ENCODE data around the gene ZSCAN22. TPM values are rescaled to one million over a fixed set of nuclear protein-coding genes. Genes with fewer than 3 reads are reported as not detected.

The ZSCAN22 gene
- total and polyA plus RNA-seq, 2 of the 4 experiments (the other 2 are of a cell fraction) = 2.2 to 2.5 TPM

- POLR2A ChIA-PET (ENCODE audit: unreplicated experiment) = no interaction called here
- DNase-seq = no peak
- intact Hi-C loops (cut with micrococcal nuclease) = no loop called here
Measured at GRCh38 chr19:58353717-58354477, 27.1 kb downstream of the ZSCAN22 start.

More at GRCh38 chr19:58353717-58354477, 27.1 kb downstream of the ZSCAN22 start:
- Histone ChIP-seq H2AK9ac (replicated peaks; ENCODE audit: low read depth, low read length, poor library complexity) (no peak overlapping the region), H3K4me2 (ENCODE audit: low read depth, low read length) (no peak overlapping the region), H2BK5ac (ENCODE audit: low read depth, low read length, poor library complexity, severe bottlenecking) (no peak overlapping the region), H3K23ac (ENCODE audit: low read depth, low read length) (no peak overlapping the region), H3K56ac (ENCODE audit: extremely low read depth, insufficient read depth, low read length) (no peak overlapping the region), H3K27me3 (ENCODE audit: control insufficient read depth, insufficient read depth, low read length) (peaks cover 10% of the 10 kb centered on the region), H3K9ac (ENCODE audit: low read depth, low read length) (no peak overlapping the region), H3K36me3 (ENCODE audit: control insufficient read depth, insufficient read depth, low read length) (peaks cover 11% of the 10 kb centered on the region; the same call in 1 of the 2 replicates), H4K8ac (ENCODE audit: low read depth in 2 of 2, low read length in 2 of 2) (no peak overlapping the region), H3K9me1 (ENCODE audit: insufficient read depth, low read length) (peaks cover 4% of the 10 kb centered on the region; the same call in 1 of the 2 replicates), H3K27ac (ENCODE audit: insufficient read depth, low read length) (no peak overlapping the region), H2AK5ac (ENCODE audit: low read depth, low read length) (no peak overlapping the region), H2BK120ac (ENCODE audit: low read depth, low read length) (no peak overlapping the region), H3K4ac (ENCODE audit: low read depth, low read length) (no peak overlapping the region), H2BK20ac (ENCODE audit: low read depth, low read length) (no peak overlapping the region), H3K4me1 (ENCODE audit: control insufficient read depth, insufficient read depth, low read length) (peaks cover 11% of the 10 kb centered on the region), H3K4me3 (ENCODE audit: insufficient read depth, low read depth, low read length) (no peak overlapping the region), H2BK15ac (ENCODE audit: low read depth, low read length) (no peak overlapping the region), H4K91ac (ENCODE audit: insufficient read depth, low read depth, low read length) (no peak overlapping the region), H3K9me3 (ENCODE audit: control insufficient read depth, insufficient read depth, low read length) (no peaks in the 10 kb centered on the region), H3K79me1 (ENCODE audit: low read depth in 1 of 2, low read length in 2 of 2) (peaks cover 5 to 30% of the 10 kb centered on the region in 2 experiments; a peak in 3 of 4 replicates), H2AFZ (replicated peaks; ENCODE audit: low read length, poor library complexity) (no peak overlapping the region), H4K20me1 (ENCODE audit: insufficient read depth, low read length) (peaks cover 8% of the 10 kb centered on the region), H4K5ac (ENCODE audit: low read depth, low read length) (no peak overlapping the region), H3K14ac (replicated peaks; ENCODE audit: low read depth, low read length) (no peak overlapping the region), H3K18ac (ENCODE audit: low read depth, low read length) (no peak overlapping the region)
- in situ Hi-C loops (cut with MboI; ENCODE audit: low sequenced_read_pairs) (no loop called here), dilution Hi-C loops (cut with HindIII; ENCODE audit: low sequenced_read_pairs, unreplicated experiment) (no loop called here)
- CTCF ChIA-PET = no interaction called here
- no peak for ATAC-seq (ENCODE audit: low read depth)
- no TSS peak for BruUV-seq (replicated peaks)
- WGBS, 2 experiments (ENCODE audit: extremely low coverage in 2 of 2, insufficient read length in 1 of 2) = 89% methylated on average over 5 of the region's 15 CpGs; no CpG with 5 or more reads in 1 of the 2 experiments
- TF ChIP-seq FOS (IDR thresholded peaks at IDR 0.05; ENCODE audit: low read depth, low read length) = no peak
- no peak for TF ChIP-seq CTCF (conservative IDR thresholded peaks at IDR 0.05; ENCODE audit: low read depth, low read length)
- TF ChIP-seq USF2 (IDR thresholded peaks at IDR 0.05; ENCODE audit: low read depth, low read length) = no peak
- TF ChIP-seq RCOR1 (IDR thresholded peaks at IDR 0.05; ENCODE audit: insufficient replicate concordance, low read length) = no peak
- no peak for TF ChIP-seq CHD1 (IDR thresholded peaks at IDR 0.05; ENCODE audit: low read depth, low read length)
- TF ChIP-seq MXI1 (IDR thresholded peaks at IDR 0.05; ENCODE audit: borderline replicate concordance, low read depth, low read length) = no peak
- no peak for TF ChIP-seq MAFK (IDR thresholded peaks at IDR 0.05; ENCODE audit: low read depth, low read length)
- TF ChIP-seq SMC3 (IDR thresholded peaks at IDR 0.05; ENCODE audit: low read depth, low read length) = no peak
- no peak for TF ChIP-seq RAD21 (IDR thresholded peaks at IDR 0.05; ENCODE audit: low read length)
- TF ChIP-seq MAZ (IDR thresholded peaks at IDR 0.05; ENCODE audit: borderline replicate concordance, low read depth, low read length) = no peak
